M059J (cell line): ENCODE results near the gene F2R. TPM values are rescaled to one million over a fixed set of nuclear protein-coding genes. Genes with fewer than 3 reads are reported as not detected.

ENCODE experiments used
- DNase-seq: peaks from one replicate; pipeline ENCODE4 v3.0.0-alpha.2; 2012; ENCODE audit warnings: low read depth
- total RNA-seq: library from RNA; depleted of rRNA; stranded (reverse); fragments of >200 nt; shearing (Covaris generic); gene quantifications from 2 replicates; pipeline ENCODE4 v1.2.3, GENCODE V29; 2014

The F2R gene
- total RNA-seq, 1 experiment from 2014 or later = 128 TPM

DNA sequence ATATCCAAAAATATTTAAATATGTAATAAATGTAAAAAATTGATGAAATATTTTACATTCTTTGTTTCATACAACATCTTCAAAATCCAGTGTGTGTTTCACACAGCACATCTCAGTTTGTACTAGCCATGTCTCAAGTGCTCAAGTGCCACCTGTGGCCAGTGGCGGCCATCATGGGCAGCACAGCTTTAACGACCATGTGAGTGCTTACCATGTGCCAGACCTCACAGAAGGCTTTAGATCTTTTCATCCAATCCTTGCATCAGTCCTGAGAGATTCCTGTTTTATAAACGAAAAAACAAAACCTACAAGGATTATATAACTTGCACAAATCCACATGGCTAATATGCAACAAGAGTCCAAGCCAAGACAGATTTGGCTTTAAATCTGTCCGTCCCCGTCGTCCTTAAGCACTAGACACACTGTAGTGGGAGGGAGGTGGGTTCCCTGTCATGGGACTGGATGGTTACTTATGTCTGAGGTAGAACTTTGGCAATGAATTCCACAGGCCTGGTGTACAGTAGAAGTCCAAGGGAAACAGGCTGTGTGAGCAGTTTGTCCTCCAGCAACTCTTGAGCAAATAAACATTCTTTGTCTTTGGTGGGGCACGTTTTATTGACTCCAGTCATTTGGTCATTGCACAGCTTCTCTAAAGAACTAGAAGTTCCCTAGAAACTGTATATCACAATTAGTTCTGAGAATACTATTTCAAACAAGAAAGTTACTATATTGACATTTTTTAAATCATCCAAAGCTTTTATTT lies 25.0 kb upstream of the F2R start:
- DNase-seq = peak; percentile 71

DNA sequence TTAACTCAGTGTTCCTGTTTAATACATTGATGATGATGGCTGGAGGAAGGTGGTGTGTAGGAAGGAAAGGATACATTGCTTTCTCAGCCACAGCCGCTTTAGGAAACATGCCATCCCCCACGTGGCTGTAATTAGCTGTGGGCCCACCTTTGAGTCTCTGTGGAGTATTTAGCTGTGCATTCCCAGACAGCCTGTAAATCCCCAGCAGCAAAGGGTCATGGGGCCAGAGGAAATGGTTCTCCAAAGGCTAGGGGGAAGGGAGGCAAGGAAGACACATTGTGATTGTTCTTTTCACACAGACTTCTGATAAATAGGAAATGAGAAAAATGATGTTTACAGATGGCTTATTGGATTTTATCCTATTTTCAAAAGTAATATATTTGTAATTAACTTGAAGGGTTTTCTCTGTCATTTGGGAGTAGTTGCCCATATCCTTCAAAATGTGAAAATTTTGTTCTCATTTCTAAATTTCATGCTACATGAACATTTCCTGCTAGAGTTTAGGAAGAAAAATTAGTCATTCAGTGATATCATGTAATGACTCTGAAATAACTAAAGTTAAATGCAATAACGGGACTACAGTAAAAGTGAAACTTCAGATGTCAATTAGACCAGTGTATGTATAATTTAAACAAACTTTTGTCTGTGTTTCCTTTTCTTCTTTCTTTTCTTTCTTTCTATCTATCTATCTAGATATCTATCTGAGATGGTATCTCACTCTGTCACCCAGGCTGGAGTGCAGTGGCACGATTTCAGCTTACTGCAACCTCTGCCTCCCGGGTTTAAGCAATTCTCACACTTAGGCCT lies 24.3 kb upstream of the F2R start:
- peak; percentile 81 for DNase-seq

DNA sequence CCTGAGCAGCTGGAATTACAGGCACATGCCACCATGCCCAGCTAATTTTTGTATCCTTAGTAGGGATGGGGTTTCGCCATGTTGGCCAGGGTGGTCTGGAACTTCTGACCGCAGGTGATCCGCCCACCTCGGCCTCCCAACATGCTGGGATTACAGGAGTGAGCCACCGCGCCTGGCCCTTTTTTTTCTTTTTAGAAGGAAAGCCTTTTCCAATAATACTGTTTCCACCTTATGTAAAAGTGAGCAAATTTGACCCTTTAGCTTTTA lies 23.7 kb upstream of the F2R start:
- no peak for DNase-seq

DNA sequence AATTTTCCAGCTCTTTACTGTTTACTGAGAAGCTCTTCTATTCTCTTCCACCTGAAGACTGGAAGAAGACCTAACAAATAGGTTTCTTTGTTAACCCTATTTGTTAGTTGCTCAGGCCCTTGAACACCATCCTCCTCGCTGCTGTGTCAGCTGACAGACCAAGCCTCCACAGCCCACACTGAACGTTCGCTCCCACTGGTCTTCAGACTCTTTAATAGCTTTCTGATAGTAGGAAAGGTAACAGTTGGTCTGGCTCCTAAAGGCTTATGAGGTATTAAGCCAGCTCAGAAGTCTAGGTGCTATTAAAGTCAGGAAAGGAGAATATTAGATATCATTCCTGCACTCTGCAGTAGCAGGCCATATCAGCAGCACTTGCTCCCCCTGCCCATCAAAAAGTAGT lies 23.3 kb upstream of the F2R start:
- no peak for DNase-seq

DNA sequence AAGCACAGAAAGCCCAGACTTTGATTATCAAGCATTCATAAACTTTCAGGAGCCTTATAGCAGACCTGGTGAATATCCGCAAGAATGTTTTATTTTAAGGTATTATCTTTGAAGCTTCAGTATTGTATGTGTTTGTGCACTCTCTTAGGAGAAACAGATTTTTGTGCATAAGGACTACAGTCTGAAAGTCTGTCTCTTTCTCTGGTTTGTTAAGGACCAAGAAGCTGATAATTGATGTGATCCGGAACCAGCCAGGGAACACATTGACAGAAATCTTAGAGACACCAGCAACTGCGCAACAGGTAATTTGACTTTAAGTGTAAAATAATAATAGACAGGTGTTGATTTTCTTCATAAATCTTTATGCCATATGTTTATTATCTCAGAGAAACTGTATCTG lies 22.8 kb upstream of the F2R start:
- no peak for DNase-seq

DNA sequence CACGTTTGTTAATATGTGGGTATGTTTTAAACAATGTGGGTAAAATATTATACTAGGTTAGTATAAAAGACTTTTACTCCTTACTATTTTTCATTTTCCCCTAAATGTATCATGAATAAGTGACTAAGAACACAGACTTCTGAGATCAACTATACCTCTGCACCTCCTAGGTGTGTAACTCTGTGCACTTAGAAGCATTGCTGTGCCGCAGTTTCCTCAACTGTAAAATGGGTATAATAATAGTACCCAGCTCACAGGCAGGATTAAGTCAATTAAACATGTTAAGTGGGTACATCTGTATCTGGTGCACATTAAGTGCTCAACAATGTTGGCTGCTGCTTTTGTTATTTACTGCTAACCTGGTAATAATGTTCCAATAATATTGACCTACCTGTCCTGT lies 21.6 kb upstream of the F2R start:
- DNase-seq = no peak

DNA sequence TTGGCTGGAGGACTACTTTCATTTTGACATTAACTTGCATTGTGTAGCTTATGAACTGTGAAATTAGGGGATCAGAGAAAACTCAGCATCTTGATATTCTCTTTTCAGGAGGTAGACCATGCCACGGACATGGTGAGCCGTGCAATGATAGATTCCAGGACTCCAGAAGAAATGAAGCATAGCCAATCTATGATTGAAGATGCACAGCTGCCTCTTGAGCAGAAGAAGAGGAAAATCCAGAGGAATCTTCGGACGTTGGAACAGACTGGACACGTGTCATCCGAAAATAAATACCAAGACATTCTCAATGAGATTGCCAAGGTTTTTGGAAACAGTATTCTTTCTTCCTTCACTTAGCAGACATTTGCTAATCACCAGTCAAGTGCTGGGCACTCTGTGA lies 20.6 kb upstream of the F2R start:
- no peak for DNase-seq

DNA sequence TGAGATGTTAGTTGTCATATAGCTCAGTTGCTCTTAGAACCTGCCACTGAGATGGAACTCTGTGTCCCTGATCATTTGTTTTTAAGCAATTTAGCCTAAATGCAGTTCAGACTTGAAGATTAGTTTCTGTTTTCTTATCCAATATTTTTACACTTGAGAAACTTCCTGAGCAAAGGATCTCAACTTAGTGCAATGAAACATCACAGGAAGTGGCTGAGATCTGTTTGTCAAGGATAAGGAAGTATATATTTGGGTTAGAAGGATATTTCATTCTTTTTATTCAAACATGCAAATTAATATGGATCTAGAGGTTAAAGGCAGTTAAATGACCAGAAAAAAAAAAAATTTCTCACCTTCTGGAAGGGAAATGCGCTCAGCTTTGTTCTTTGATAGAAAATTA lies 19.7 kb upstream of the F2R start:
- no peak for DNase-seq

DNA sequence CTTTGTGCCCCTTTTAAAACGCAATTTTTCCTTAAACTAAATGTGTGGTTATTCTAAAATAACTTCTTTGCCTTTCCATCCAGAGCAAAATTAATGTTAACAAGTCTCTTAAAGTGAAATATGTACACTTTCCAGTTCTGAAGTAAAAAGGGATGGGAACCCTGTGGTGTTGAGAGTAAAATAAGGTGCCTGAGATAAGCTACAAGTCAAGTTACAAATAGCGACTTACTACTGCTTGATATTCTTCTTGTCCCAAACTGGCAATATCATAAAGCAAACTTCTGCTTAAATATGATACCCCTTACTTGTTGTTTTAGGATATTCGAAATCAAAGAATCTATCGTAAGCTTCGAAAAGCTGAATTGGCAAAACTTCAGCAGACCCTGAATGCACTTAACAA lies 18.3 kb upstream of the F2R start:
- DNase-seq = no peak

DNA sequence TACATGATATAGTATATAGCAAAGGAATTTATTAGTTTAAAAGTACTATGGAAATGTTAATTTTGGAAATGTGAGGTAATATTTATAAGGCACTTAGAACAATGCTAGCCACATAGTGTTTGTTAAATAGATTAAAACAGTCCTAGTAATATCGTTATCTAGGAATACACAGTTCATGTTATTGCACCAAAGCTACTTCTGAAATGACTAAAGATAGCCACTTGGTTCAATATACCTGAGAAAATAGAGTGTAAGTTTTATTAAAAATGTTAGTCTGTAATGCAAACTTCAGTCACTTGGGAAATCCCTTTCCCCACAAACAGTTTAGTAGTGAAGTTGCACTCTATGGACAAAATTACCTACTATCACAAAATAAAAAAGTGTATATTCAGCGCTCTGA lies 15.4 kb upstream of the F2R start:
- DNase-seq = no peak

DNA sequence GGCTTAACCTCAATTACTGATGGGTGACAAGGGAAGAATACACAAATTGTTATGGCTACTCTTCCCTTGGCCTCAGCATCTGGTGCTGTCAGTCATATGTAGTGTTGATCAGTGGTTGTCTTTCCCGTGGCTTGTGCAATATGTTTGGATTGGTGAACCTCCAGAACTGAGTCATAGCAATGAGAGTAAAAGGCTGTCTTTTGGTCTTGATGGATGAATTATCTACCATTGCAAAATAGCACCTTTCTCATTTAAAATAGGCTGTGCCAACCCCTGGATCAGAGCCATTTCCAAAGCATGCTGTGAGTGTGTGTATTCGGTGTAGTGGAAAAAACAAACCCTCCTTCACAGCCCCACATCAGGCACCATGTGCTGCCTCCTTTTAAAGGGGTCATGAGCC lies 14.6 kb upstream of the F2R start:
- DNase-seq = peak; percentile 88

DNA sequence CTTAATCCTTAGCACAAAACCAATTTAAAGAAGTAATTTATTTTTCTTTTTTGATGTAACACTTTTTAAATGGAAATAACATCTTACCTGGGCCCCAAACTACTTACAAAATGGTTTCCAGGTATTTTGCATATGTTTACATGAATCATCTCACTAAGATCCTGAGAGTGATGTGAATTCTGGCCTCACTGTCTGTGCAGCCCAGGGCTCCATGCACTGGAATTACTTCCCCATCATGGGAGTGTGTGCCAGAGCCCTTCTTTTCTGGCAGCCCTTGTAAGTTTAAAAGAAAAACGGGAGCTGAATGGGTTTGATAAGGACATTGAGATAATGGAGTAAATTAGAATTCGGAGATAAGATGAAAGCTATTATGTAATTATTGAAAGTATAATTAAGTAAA lies 12.2 kb upstream of the F2R start:
- DNase-seq = no peak

DNA sequence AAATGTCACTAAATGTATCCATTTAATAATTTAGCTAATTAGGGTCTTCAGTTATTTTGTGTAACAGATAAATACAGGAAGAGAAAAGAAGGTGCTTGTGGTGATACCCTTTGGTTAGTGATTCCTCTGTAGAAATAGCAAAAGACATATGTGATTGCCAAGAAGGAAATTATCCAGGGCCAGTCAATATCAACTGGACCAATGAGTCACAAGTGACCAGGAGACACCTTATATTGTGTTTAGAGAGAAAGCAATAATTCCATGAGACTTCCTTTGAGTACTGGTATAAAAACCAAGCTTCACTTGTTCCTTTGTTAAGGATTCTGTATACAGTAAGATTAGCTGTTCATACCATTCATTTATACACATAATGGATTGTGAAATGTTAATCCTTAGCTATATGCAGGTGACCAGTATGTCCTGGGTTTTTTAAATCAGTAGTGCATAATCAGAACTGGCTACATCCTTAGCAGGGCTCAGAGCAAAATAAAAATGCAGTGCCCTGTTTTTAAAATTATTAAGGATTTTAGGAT lies 11.7 kb upstream of the F2R start:
- no peak for DNase-seq

DNA sequence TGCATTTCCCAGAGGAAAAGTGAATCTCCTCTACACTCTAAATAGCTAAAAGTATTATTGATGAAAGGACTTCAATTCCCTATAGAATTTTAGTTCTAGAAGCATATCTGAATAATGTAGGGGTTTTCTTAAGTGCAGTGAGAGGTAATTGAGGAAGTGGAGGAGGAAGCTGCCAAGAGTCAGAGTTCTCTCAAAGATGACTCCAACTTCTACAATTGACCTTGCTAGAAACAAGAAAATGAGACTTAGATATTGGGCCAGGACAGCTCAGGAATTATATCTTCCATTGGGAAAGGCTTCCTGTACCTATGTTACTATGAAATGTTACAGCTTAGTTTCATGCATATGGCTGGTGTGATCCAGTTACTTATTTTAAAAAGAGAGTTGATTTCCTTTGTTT lies 10.4 kb upstream of the F2R start:
- no peak for DNase-seq

DNA sequence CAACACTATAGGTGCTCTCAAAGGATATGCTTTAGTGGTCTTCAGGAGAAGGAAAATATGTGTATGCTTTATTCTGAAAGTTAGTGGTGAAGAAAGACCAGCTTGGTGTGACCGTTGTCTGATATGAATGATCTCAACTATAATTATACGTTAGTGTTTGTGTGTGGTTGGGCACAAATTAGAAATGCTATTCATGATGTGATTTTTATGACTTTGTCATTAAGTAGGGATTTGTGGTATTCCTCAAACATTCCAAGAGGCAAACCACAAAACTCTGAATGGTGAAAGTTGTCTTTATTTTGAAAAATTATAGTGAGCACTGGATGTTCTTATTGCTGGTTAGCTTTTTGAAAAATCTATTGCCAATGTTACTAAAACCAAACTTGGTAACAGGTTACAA lies 6.2 kb upstream of the F2R start:
- DNase-seq = peak; percentile 79

DNA sequence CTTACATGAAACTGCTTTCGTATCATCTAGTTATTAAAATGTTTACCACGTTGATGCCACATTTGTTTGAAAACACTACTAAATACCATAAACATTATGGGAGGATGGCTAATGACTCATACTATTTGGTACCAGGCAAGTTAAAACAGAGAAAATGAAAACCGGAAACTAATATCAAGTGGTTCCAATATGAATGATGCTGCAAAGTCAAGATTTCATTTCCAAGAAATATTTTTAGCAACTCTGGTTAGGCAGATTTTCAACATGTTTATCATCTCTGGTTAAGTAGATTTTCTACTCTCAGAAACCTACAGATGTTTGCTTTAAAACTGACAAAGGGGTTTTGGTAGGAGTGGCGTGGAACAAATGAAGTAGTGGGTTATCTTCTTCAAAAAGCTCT lies 4.9 kb upstream of the F2R start:
- DNase-seq = peak; percentile 49

DNA sequence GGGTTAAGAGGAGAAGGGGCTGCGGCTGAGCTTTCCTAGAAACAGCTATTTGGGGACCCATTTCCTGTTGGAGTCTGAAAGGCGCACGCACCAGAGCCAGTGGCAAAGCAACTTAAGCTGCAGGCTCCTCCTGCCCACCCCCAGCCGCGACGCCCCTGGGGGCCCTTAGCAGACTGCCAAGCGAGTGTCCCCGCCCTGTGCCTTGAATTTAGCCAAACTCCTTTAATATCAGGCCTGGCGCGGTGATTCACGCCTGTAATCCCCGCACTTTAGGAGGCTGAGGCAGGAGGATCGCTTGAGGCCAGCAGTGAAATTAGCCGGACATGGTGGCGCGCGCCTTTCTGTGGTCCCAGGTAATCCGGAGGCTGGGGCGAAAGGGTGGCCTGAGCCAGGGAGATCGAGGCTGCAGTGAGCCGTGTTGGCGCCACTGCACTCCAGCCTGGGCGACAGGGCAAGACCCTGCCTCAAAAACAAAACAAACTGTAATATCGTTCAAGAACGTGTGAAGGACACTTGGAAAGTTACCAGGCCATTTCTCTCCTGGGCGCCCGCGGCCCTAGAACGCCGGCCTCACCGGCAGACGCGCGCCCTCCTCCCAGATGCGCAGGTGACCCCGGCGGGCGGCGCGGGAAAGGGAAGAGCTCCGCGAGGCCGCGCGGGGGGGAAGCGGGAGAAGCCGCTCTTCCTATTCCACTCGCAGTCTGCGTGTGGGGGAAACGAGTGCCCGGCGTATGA lies 1.0 kb upstream of the F2R start:
- DNase-seq = no peak

DNA sequence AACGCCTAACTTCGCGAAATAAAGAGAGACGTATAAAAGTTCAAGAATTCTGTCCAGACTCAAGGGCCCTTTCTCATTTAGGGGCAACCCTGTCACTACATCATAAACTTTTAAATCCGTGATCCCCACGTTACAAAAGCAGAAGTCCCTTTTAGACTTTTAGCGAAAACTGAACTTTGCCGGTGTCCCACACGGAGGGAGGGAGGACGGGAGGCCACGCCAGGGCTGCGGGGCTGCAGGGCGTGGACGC lies 515 bp upstream of the F2R start:
- DNase-seq = no peak

DNA sequence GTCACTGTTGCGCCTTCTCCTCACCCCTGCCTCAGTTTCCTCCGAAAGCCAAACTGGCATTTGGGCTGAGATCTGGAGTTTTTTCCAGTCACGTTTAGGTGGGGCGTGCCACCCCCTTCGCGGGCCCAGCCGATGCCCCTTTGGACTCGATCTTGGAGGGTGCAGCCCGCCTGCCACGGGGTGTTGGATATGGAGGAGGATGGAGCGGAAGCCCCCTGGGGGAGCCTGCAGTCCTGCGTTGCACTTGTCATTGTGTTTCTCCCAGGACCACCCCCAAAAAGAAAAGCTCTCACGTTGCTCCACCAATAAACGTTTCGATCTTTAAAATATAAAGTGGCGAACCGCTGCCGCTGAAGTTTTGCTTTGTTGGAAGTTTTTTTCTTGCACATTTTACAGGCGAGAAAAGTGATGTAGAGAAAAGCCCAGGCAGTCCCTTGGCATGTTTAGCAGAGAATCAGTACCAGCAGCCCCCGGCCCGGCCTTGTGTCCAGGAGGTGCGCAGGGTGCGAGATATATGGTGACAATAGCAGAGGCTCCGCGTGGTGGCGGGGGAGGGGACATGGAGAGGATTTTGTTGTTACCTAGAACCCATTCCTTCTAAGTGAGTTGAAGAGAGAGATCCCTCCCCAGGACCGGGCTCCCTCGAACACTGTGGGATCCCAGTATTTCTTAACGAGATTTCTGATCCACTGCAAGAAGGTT lies 681 bp downstream of the F2R start:
- DNase-seq = peak; percentile 47

DNA sequence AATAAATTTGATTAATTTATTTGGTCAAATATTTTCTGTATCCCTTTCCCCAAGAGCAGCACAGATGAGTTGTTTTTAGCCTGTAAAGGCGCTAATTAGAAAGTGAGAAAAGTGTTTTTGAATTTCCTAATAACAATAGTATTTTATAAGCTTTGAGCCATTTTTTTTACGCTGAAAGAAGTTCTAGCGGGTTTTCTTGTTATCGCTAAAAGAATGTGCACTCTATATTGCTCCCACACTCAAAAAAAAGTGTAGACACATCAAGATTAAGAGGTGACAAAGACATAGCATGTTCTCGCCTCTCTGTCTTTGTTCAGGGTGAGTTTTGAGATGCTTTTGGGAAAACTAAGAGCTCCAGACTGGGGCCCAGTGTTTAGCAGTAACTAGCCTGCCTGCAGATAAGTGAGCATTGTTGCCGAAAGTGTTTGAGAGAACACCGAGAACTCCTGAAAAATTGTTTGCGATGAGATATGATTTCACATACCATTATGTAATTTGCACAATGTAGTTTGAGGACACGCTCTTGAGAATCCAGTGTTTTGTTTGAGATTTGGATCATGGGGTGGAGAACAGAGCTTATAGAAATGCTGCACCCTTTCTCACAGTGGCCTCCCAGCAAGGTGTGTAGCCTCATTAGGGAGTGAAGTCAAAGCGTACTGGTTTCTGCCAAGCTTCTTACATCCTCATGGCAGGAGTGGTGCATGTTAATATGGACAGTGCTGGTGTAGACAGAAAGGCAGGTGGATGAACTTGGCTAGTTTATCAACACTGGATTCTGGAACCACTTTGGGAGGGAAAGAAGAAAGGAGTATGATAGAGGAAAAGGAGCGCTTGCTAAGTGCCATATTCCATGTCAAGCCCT lies 1.5 kb downstream of the F2R start:
- DNase-seq = no peak

DNA sequence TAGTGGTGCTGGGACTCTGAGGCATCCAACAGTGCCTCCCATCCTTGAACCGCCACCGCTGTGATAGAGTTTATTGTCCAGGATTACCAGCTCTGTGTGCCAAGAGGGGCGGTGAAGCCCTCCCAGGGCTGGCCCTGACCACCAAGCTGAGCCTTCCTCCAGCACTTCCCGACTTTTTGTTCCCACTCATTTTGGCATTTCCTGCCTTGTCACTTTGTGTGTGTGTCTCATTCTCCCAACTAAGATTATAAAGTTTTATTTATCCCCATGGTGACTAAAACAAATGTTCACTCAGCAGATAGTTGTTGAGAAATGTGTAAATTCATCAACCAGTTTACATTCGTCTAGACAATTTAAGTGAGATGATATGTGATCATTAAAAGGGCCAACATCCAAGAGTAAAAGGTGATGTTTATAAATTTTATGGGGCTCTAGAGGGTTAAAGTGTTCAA lies 2.5 kb downstream of the F2R start:
- peak; percentile 84 for DNase-seq
